A673 (cell line): ENCODE data around the gene NAA38.

Source experiments
- EZH2 ChIP-seq: fragments of 200-600 bp; sonication (generic); IDR thresholded peaks from 2 replicates; pipeline ENCODE4 v1.6.1; 2017; ENCODE audit warnings: borderline replicate concordance, low read depth, mild to moderate bottlenecking, mixed read lengths, antibody characterized with exemption, low read length; ENCODE audit not compliant: poor library complexity, severe bottlenecking
- TF ChIP-seq, protein P1 (sequence below): fragments of 300-800, 200-600 bp; sonication (generic); conservative IDR thresholded peaks from 2 replicates; pipeline ENCODE4 v1.5.1; 2017; ENCODE audit warnings: low read depth, mild to moderate bottlenecking, antibody characterized with exemption, low read length, moderate library complexity, mixed read lengths

DNA sequence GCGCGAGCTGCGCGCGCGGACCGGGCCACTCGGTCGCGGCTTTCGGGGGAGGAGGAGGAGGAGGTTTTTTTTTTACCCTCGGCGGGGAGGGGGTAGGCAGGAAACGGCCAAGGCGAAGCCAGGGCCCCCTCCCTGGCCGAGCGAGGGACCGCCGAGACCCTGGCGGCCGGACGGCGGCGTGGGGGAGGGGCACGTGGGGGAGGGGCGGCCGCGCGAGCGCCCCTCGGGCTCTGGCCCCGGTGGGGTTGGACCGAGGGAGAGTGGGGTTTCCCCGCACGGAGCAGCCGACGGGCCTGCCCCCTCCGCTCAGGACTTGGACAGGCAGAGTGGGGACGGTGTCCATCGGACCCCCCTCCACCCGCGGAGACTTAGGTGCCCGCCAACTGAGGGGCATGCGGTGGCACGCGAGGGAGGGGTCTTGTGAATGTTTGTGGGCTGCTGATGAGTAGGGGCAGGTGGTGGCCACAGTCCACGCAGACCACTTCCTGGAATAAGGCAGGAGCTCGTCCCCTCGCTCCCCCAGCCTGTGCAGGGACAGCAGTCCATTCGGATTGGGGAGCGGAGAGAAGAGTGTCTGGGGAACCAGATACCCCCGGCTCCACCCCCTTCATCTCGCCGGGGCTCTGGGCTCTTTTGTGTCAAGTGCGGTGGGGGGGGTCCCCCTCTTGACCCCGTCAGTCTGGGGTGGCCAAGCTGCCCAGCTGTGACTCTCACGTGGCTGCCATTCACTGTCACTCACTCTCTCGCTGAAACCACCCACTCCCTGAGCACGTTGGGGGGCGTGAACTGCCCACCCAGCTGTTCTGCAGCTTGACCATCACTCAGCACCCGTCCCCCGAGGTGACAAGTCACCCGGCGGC is 28.2 kb upstream of the NAA38 start:
- TF ChIP-seq, protein P1, sequence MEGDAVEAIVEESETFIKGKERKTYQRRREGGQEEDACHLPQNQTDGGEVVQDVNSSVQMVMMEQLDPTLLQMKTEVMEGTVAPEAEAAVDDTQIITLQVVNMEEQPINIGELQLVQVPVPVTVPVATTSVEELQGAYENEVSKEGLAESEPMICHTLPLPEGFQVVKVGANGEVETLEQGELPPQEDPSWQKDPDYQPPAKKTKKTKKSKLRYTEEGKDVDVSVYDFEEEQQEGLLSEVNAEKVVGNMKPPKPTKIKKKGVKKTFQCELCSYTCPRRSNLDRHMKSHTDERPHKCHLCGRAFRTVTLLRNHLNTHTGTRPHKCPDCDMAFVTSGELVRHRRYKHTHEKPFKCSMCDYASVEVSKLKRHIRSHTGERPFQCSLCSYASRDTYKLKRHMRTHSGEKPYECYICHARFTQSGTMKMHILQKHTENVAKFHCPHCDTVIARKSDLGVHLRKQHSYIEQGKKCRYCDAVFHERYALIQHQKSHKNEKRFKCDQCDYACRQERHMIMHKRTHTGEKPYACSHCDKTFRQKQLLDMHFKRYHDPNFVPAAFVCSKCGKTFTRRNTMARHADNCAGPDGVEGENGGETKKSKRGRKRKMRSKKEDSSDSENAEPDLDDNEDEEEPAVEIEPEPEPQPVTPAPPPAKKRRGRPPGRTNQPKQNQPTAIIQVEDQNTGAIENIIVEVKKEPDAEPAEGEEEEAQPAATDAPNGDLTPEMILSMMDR, result no peak
- TF ChIP-seq EZH2, result no peak
